Hematopoietic multipotent progenitor cell treated with erythropoietin and hydrocortisone succinate and interleukin-3 and kit ligand, for 17 days (in vitro differentiated cells): Measurements from ENCODE around the gene CSH1.
"Not testable (repeated sequence)": the region's sequence is repeated elsewhere in the genome, so short reads cannot be mapped to it uniquely, and the experiment has no call there.

Experiments
- DNase-seq: peaks from one replicate; pipeline ENCODE4 v3.0.0-alpha.2; 2015; ENCODE audit warnings: low spot score

CSH1 gene

DNA sequence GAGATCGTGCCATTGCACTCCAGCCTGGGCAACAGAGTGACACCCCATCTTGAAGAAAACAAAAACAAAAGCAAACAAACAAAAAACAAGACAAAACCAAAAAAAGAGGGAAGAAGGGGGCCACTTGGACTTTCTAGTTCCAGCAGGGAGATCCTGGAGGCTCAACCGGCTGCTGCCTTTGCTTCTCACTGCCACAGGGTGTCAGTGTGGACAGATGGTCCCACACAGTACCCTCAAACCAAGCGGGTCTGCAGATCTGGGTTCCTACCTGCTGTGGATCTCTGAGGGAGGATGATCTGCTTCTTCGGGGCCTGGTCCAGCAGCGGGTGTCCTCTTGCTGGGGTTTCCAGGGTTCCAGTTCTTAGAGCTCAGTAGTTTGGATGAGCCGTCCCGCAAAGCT is 29.7 kb downstream of the CSH1 start:
- DNase-seq, result not testable (repeated sequence)

DNA sequence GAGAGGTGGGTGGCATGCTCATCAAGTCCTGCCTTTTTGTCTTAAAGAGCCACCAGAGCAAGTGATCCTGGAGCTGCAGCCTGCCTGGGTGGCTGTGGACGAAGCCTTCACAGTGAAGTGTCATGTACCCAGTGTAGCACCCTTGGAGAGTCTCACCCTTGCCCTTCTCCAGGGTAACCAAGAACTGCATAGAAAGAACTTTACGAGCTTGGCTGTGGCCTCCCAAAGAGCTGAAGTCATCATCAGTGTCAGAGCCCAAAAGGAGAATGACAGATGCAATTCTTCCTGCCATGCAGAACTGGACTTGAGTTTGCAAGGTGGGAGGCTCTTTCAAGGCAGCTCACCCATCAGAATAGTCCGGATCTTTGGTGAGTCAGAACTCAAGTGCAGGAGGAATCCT is 37.1 kb downstream of the CSH1 start:
- DNase-seq, result no peak

GRCh38 chr17:63856425-63856824 is 39.9 kb downstream of the CSH1 start:
- DNase-seq, result not testable (repeated sequence)

- no peak for DNase-seq
Observed at GRCh38 chr17:63855185-63855584, 41.2 kb downstream of the CSH1 start.

- no peak for DNase-seq
Observed at GRCh38 chr17:63854709-63855108, 41.7 kb downstream of the CSH1 start.

GRCh38 chr17:63853260-63853659 is 43.1 kb downstream of the CSH1 start:
- no peak for DNase-seq

GRCh38 chr17:63850401-63850800 is 46.0 kb downstream of the CSH1 start:
- DNase-seq, result no peak

DNA sequence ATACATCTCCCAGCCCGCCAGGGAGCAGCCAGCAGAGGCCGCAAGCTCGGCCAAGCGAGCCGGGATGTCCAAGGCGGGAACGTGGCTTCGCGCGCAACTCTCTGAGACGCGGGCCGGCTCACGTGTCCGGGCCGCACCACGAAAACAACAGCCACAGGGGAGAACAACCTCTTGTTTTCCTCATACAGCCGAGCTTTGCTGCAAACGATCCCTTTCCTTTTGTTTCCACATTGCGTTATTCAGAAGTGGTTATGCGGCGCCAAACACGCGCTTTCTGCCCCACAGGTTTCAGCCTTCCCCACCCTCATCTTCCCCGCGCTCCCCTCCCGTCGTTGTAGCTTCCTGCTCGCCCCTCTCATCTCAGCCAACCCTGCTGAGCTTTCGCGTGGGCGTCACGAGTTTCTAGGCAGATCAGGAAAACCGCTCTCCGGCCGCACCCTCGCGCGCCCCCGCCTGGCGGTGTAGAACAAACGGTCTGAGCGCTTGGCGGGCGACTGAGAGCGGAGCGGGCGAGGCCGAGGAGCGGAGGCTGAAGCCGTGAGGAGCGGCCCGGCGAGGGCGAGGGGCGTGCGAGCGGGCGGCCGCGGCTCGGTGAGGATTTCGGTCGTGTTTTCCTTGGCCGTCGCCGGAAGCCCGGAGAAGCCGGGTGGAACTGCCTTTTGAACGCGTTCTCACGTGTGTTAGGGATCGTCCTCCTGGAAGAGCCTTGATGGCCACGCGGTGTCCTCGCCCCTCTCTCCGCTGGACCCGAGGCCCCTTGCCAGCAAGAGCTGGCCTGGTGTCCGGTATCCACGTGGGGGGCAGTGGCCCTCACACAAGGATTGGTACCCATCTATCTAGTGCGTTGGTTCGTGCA is 47.3 kb downstream of the CSH1 start:
- DNase-seq, result peak; percentile 94

DNA sequence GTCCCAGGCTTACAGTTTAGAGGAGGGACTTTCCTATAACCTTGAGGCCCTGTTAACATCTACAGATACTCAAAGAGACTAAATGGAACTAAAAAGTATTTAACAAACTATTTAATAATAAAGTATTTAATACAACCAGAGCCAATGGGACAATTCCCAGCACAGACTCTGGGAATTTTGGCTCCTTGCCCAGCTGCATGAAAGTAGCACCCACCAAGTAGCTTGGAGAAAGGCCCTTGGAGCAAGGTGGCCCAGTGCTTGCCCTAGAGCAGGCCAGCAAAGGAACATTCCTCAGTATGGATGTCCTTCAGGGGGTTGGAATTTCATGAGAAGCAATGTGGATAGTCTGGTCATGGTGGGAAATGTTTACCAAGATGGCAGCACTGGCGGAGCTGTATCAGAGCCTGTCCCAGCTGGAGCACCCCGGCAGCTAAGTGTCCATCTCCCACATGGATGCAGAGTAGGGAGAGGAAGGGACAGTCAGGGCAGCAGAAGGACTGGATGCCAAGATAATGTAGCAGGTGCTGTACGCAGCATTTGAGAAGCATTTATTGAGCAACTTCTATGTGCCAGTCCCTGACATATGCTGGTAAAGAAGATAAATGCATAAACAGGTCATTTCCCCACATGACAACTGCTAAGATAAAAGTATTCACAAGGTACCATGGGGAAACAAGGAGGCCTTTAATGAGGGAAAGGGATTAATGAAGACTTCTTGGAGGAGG is 48.7 kb downstream of the CSH1 start:
- no peak for DNase-seq

DNA sequence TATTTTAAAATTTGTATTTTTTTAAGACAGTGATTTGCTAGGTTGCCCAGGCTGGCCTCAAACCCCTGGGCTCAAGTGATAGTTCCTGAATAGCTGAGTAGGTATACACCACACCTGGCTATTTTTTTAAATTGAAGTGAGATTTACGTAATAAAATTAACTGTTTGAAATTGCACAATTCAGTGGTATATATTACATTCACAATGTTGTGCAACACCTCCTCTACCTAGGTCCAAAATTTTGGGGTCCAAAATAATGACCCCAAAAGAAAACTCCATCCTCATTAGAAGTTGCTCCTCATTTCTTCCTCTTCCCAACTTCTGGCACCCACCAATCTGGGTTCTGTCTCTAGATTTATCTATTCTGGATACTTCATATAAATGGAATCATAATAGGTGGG is 50.9 kb downstream of the CSH1 start:
- no peak for DNase-seq
